Mucosa of descending colon (tissue), 3 donors: ENCODE results near the gene GP1BB. TPM values are rescaled to one million over a fixed set of nuclear protein-coding genes. Genes with fewer than 3 reads are reported as not detected.

ENCODE experiments used
- ATAC-seq: fragments of 200-7000 bp; cut with Tn5 transposase; one replicate; pipeline ENCODE4 v1.9.1; 2020; ENCODE audit warnings: mild to moderate bottlenecking, moderate library complexity
- DNase-seq, 3 donors: peaks; one replicate each; pipeline ENCODE4 v3.0.0-alpha.2; 2020
- H3K36me3 ChIP-seq: fragments of 200-600 bp; one replicate; pipeline ENCODE4 v1.8.0; 2021; ENCODE audit warnings: low read depth, mild to moderate bottlenecking
- H3K4me1 ChIP-seq: fragments of 200-600 bp; one replicate; pipeline ENCODE4 v1.8.0; 2021; ENCODE audit warnings: low read depth, mild to moderate bottlenecking
- H3K4me3 ChIP-seq: fragments of 200-600 bp; one replicate; pipeline ENCODE4 v1.8.0; 2021; ENCODE audit warnings: mild to moderate bottlenecking
- H3K9me3 ChIP-seq: fragments of 200-600 bp; one replicate; pipeline ENCODE4 v1.8.0; 2021; ENCODE audit warnings: mild to moderate bottlenecking
- intact Hi-C, 2 donors: fragments of 100-400 bp; cut with DNase I in 1 of 2; cut with micrococcal nuclease in 1 of 2; formaldehyde crosslinking; loops; one replicate each; pipeline versions ENCODE4 v1.11.0 to v1.11.1; 2022; cut with DNase I, micrococcal nuclease
- total RNA-seq, 3 donors: library from RNA; stranded (reverse); fragmentation: NEBNext Ultra II Directional in 2 of 3; extraction: Animal tissue kit (Norgen Biotek cat#: 25700) in 2 of 3; gene quantifications; one replicate each; pipeline versions ENCODE4 v1.2.1 to v1.2.4, GENCODE V29; 2021 to 2023
- TF ChIP-seq, protein P1 (sequence below): fragments of 200-600 bp; IDR thresholded peaks from one replicate; pipeline ENCODE4 v1.8.0; 2022; ENCODE audit warnings: antibody characterized with exemption, mild to moderate bottlenecking
- donor health status: DM: no; HTN: no; CAD: no; lungs with moderate emphysema.
- donor health status: DM: no; HTN: no; CAD: no.
- donor health status: DM: no; HTN: yes; CAD: no.

The GP1BB gene
- total RNA-seq, 3 donors from 2014 or later = 0.34 to 1.5 (median 0.41) TPM

GRCh38 chr22:19759427-19760057 is 36.2 kb downstream of the GP1BB start:
- Histone ChIP-seq H3K4me1 (peaks cover 7% of the 10 kb centered on the region), H3K4me3 (no peak overlapping the region), H3K36me3 (no peaks in the 10 kb centered on the region), H3K9me3 (no peaks in the 10 kb centered on the region)
- no peak for ATAC-seq
- DNase-seq = no peak
- TF ChIP-seq, protein P1, sequence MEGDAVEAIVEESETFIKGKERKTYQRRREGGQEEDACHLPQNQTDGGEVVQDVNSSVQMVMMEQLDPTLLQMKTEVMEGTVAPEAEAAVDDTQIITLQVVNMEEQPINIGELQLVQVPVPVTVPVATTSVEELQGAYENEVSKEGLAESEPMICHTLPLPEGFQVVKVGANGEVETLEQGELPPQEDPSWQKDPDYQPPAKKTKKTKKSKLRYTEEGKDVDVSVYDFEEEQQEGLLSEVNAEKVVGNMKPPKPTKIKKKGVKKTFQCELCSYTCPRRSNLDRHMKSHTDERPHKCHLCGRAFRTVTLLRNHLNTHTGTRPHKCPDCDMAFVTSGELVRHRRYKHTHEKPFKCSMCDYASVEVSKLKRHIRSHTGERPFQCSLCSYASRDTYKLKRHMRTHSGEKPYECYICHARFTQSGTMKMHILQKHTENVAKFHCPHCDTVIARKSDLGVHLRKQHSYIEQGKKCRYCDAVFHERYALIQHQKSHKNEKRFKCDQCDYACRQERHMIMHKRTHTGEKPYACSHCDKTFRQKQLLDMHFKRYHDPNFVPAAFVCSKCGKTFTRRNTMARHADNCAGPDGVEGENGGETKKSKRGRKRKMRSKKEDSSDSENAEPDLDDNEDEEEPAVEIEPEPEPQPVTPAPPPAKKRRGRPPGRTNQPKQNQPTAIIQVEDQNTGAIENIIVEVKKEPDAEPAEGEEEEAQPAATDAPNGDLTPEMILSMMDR = no peak
- intact Hi-C loops = no loop called here

GRCh38 chr22:19760058-19760950 is 37.0 kb downstream of the GP1BB start, which contains the start of gene TBX1:
Gene TBX1 (plus strand): TSS chr22:19760778. CDS start chr22:19760844, 66 bp downstream.
- no peak for DNase-seq
- TF ChIP-seq, protein P1 = no peak
- no peak for ATAC-seq
- Histone ChIP-seq H3K4me3 (no peak within 1 kb of the TSS), H3K9me3 (no peaks in the 10 kb centered on the region), H3K36me3 (no peaks in the 10 kb centered on the region), H3K4me1 (peaks cover 9% of the 10 kb centered on the region)
- intact Hi-C loops = no loop called here

DNA sequence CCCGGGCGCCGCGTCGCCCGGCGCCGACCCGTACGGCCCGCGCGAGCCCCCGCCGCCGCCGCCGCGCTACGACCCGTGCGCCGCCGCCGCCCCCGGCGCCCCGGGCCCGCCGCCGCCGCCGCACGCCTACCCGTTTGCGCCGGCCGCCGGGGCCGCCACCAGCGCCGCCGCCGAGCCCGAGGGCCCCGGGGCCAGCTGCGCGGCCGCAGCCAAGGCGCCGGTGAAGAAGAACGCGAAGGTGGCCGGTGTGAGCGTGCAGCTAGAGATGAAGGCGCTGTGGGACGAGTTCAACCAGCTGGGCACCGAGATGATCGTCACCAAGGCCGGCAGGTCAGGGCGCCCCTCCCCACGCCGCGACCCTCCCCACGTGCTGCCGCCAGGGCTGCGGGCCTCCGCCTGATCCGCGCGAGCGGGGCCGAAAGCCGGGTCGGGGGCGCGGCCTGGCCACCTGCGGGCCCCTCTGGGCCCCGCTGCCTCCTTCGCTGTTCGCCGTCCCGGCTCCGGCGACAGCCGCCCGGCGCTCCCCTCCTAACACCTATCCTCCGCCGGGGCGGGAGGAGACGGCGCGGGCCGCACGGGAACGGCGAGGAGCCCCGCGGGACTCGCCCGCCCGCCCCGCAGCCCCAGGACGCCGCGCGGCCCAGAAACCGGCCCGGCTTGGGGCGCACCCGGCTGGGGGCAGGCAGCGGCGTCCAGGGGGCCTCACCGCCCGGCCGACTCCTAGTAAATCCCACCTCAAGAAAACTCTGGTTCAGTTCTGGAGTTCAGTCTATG is 37.8 kb downstream of the GP1BB start:
- no peaks in the 10 kb centered on the region for H3K9me3 ChIP-seq
- intact Hi-C loops = no loop called here
- TF ChIP-seq, protein P1 = no peak
- H3K4me3 ChIP-seq = no peak overlapping the region
- H3K36me3 ChIP-seq = no peaks in the 10 kb centered on the region
- ATAC-seq (no peak), DNase-seq (no peak)
- H3K4me1 ChIP-seq = peaks cover 14% of the 10 kb centered on the region

DNA sequence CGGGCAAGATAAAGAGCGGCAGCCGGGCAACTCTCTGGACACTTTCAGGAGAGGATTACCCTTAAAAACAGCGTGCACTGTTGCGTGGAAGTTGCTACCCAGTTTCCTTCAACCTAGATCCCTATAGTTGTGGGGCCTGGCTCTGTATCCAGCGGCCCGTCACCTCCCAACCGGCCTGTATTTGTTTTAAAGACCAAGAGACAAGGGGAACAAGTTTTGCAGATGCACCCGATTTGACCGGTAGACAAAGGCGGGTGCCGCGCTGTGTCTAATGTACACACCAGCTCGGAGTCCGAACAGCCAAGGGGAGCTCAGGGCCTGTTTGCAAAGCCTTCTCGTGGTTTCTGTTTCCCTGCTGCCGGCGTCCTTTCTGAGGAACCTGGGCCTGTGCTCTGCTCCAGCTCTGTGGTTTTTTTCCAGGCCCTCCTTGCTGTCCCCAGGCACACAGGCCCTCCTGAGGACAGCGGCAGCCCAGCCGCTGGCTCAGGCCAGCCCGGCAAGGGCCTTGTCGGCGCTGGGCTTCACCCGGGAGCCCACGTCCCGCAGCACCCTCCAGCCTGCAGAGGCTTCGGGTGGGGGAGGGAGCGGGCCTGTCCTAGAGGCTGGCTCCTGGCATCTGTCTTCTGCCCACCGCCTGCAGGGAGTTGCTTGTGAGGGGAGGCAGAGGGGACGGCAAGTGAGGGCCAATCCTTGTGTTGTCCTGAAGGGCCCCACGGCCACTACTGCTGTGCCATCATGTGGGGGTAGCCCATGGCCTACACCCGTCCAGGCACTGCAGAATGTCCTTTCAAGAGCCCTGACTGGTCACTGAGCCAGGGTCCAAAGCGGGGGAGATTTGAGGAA is 38.6 kb downstream of the GP1BB start:
- TF ChIP-seq, protein P1 = no peak
- Histone ChIP-seq H3K4me1 (peaks cover 13% of the 10 kb centered on the region), H3K9me3 (no peaks in the 10 kb centered on the region), H3K4me3 (no peak overlapping the region), H3K36me3 (no peaks in the 10 kb centered on the region)
- intact Hi-C loops = no loop called here
- ATAC-seq = no peak
- no peak for DNase-seq
